GM12878 (cell line): ENCODE data around the gene FBXO27. TPM values are rescaled to one million over a fixed set of nuclear protein-coding genes. Genes with fewer than 3 reads are reported as not detected.

Experiments used
- BCLAF1 ChIP-seq: fragments of 450-650 bp; IDR thresholded peaks from 2 replicates; pipeline ENCODE4 v1.6.1; 2017; ENCODE audit warnings: antibody characterized with exemption, mild to moderate bottlenecking, moderate library complexity
- BRCA1 ChIP-seq: IDR thresholded peaks from 2 replicates; pipeline ENCODE4 v1.6.1; 2011; ENCODE audit warnings: low read depth, low read length, improper control_type of control experiment
- CEBPB ChIP-seq, 2 experiments: fragments of 150-350 bp in 1 of 2; IDR thresholded peaks; 2 replicates each; pipeline ENCODE4 v1.6.1; 2012 to 2014; ENCODE audit warnings: low read depth in 2 of 2, low read length in 2 of 2, borderline replicate concordance in 1 of 2, inconsistent platforms in 1 of 2
- FOS ChIP-seq: IDR thresholded peaks from 3 replicates; pipeline ENCODE4 v1.6.1; 2011; ENCODE audit warnings: borderline replicate concordance; ENCODE audit not compliant: insufficient read length; ENCODE audit errors: extremely low read depth
- HDAC6 ChIP-seq: fragments of 200-600 bp; sonication (generic); IDR thresholded peaks from one replicate; pipeline ENCODE4 v1.8.0; 2017; ENCODE audit warnings: antibody characterized with exemption; ENCODE audit not compliant: unreplicated experiment
- IKZF1 ChIP-seq: fragments of 450-650 bp; conservative IDR thresholded peaks from 2 replicates; pipeline ENCODE4 v1.6.1; 2017; ENCODE audit warnings: antibody characterized with exemption, mild to moderate bottlenecking
- IKZF2 ChIP-seq, 2 experiments: fragments of 450-650 bp; IDR thresholded peaks; 2 replicates each; pipeline ENCODE4 v1.6.1; 2017; ENCODE audit warnings: mild to moderate bottlenecking in 2 of 2, moderate library complexity in 2 of 2
- JUND ChIP-seq: IDR thresholded peaks from 2 replicates; pipeline ENCODE4 v1.6.1; 2012; ENCODE audit warnings: low read depth, mild to moderate bottlenecking, low read length, improper control_type of control experiment, moderate library complexity
- KAT2A ChIP-seq: conservative IDR thresholded peaks from 2 replicates; pipeline ENCODE4 v1.6.1; 2011; ENCODE audit warnings: low read depth, low read length; ENCODE audit not compliant: control insufficient read depth
- MEF2B ChIP-seq: fragments of 450-650 bp; IDR thresholded peaks from 2 replicates; pipeline ENCODE4 v1.6.1; 2018; ENCODE audit warnings: mild to moderate bottlenecking, moderate library complexity; ENCODE audit not compliant: partially characterized antibody, poor library complexity, severe bottlenecking
- MYB ChIP-seq: fragments of 150-350 bp; IDR thresholded peaks from 2 replicates; pipeline ENCODE4 v1.6.1; 2014; ENCODE audit warnings: mild to moderate bottlenecking, low read depth, low read length, borderline replicate concordance
- NBN ChIP-seq: fragments of 450-650 bp; IDR thresholded peaks from 2 replicates; pipeline ENCODE4 v1.6.1; 2016
- NFIC ChIP-seq: IDR thresholded peaks from 2 replicates; pipeline ENCODE4 v1.6.1; 2012; ENCODE audit warnings: low read depth, mild to moderate bottlenecking, inconsistent platforms, low read length, moderate library complexity
- NFYB ChIP-seq: IDR thresholded peaks from 2 replicates; pipeline ENCODE4 v1.6.1; 2011; ENCODE audit warnings: low read depth, mild to moderate bottlenecking, low read length, improper control_type of control experiment, moderate library complexity; ENCODE audit not compliant: insufficient read depth
- NR2C2 ChIP-seq: IDR thresholded peaks from 2 replicates; pipeline ENCODE4 v1.6.1; 2011; ENCODE audit warnings: borderline replicate concordance, low read depth; ENCODE audit not compliant: control insufficient read depth, insufficient read length
- PAX8 ChIP-seq: fragments of 450-650 bp; IDR thresholded peaks from 2 replicates; pipeline ENCODE4 v1.6.1; 2017; ENCODE audit warnings: mild to moderate bottlenecking, moderate library complexity
- STAT3 ChIP-seq: IDR thresholded peaks from 2 replicates; pipeline ENCODE4 v1.6.1; 2011; ENCODE audit warnings: low read depth, low read length, improper control_type of control experiment
- TAF1 ChIP-seq: IDR thresholded peaks from 2 replicates; pipeline ENCODE4 v1.6.1; 2011; ENCODE audit warnings: mild to moderate bottlenecking, low read depth, low read length, borderline replicate concordance
- TCF7 ChIP-seq: IDR thresholded peaks from 2 replicates; pipeline ENCODE4 v1.6.1; 2014; ENCODE audit warnings: antibody characterized with exemption, borderline replicate concordance
- ZNF217 ChIP-seq: fragments of 450-650 bp; IDR thresholded peaks from 2 replicates; pipeline ENCODE4 v1.6.1; 2017; ENCODE audit warnings: antibody characterized with exemption, mild to moderate bottlenecking
- ZNF687 ChIP-seq: fragments of 450-650 bp; IDR thresholded peaks from 2 replicates; pipeline ENCODE4 v1.6.1; 2017; ENCODE audit warnings: mild to moderate bottlenecking, moderate library complexity
- polyA plus RNA-seq, 11 experiments: library from polyadenylated mRNA; depleted of rRNA in 4 of 11; unstranded in 6 of 11; stranded (reverse) in 5 of 11; fragments of >200 nt; fragmentation: Nextera tagmentation in 4 of 11; fragmentation: Illumina TruSeq in 1 of 11; extraction: Ambion mirVana in 4 of 11; extraction: Trizol in 1 of 11; gene quantifications; 1 replicate in 1 of 11; 2 replicates in 10 of 11; pipeline versions ENCODE4 v1.2.1 to v1.2.3, GENCODE V29; 2011 to 2016; ENCODE audit warnings: inconsistent platforms in 2 of 11, missing spikeins in 2 of 11, low read depth in 1 of 11
- total RNA-seq, 4 experiments: library from RNA; depleted of rRNA in 3 of 4; stranded (reverse); fragments of >200 nt in 3 of 4; fragmentation: Illumina TruSeq in 1 of 4; extraction: Trizol in 1 of 4; gene quantifications; 2 replicates each; pipeline versions ENCODE4 v1.2.1 to v1.2.3, GENCODE V29; 2013 to 2021
- TF ChIP-seq, protein P1 (sequence below): IDR thresholded peaks from 2 replicates; pipeline ENCODE4 v1.6.1; 2011; ENCODE audit warnings: mild to moderate bottlenecking, low read depth, low read length, moderate library complexity; ENCODE audit not compliant: insufficient replicate concordance

The FBXO27 gene
- total and polyA plus RNA-seq, 10 of the 15 experiments (the other 5 are each of a cell fraction or from before 2014, with no cell fraction given): 3.1 to 15.4 (median 7.1) TPM

DNA sequence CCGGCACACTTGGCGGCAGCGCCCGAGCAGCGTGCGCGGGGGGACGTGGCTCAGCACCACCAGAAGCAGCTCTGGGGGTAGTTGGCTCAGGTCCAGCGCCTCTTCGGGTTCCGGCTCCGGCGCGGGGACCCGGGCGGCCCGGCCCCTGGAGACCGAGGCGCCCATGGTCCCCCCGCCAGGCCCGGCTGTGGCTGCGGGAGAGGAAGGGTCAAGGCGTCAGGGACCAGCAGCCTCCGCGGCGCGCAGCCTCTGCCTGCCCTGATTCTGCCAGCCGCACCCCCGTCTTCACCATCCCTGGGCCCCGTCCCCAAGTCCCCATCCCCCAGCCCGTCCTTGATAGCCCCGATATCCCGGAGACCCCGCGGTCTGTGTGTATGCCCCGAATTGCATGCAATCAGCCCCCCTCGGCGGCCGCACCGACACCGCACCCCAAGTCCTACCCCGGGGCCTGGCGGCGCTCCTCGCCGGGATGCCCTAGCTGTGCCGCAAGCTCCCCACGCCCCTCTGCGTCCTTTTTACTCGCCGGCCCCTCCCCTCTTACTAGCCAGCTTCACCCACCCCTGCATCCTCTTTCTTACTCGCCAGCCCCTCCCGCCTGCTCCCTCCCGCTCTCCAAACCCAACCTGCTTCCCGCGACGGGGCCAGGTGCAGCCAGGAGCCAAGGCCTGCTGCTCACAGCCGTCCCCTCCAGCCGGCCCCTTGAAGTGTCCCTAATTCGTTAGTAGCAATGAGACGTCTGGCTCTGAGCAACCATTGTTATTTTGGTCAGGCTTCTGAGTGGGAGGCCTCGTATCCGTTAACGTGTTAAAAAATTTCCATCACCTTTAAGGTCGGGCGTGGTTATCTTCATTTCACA lies at the start of gene FBXO27 (continued):
- TF ChIP-seq BCLAF1 (no peak), PAX8 (no peak), CEBPB (IDR thresholded peaks at IDR 0.05; ENCODE audit: borderline replicate concordance in 1 of 2, low read depth in 2 of 2, low read length in 2 of 2) (no peak), FOS (no peak), STAT3 (no peak), NR2C2 (no peak), HDAC6 (no peak), NFYB (no peak), NFIC (no peak), ZNF687 (peak; percentile 55; the same call in 1 of the 2 replicates), BRCA1 (no peak), MYB (no peak), JUND (no peak), NBN (0 out of 2 replicates have a peak, but pooled peaks have one; percentile 32), ZNF217 (peak; percentile 47; the same call in 1 of the 2 replicates), TCF7 (no peak), KAT2A (no peak), MEF2B (no peak), TAF1 (no peak), IKZF1 (peak; percentile 33; the same call in 1 of the 2 replicates), IKZF2 (IDR thresholded peaks at IDR 0.05) (peak in 1 of 2 experiments; percentile 14; a peak in 1 of 4 replicates)
- TF ChIP-seq, protein P1, sequence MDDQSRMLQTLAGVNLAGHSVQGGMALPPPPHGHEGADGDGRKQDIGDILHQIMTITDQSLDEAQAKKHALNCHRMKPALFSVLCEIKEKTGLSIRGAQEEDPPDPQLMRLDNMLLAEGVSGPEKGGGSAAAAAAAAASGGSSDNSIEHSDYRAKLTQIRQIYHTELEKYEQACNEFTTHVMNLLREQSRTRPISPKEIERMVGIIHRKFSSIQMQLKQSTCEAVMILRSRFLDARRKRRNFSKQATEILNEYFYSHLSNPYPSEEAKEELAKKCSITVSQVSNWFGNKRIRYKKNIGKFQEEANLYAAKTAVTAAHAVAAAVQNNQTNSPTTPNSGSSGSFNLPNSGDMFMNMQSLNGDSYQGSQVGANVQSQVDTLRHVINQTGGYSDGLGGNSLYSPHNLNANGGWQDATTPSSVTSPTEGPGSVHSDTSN: no peak
